Loucy (cell line): Measurements from ENCODE around the gene GREB1L.

ENCODE experiments used
- H2AFZ ChIP-seq: fragments of 200-600 bp; sonication (generic); 2 replicates; pipeline ENCODE4 v1.6.0; 2016; ENCODE audit warnings: antibody characterized with exemption, mild to moderate bottlenecking, low read length, moderate library complexity
- H3F3A ChIP-seq: fragments of 200-600 bp; 2 replicates; pipeline ENCODE4 v1.6.0; 2016; ENCODE audit warnings: antibody characterized with exemption, low read depth, mild to moderate bottlenecking
- H3K27me3 ChIP-seq: fragments of 200-600 bp; sonication (generic); 2 replicates; pipeline ENCODE4 v1.6.1; 2014; ENCODE audit warnings: low read length, mild to moderate bottlenecking; ENCODE audit not compliant: insufficient read depth, poor library complexity, severe bottlenecking
- H3K36me3 ChIP-seq: fragments of 200-600 bp; sonication (generic); 2 replicates; pipeline ENCODE4 v1.6.1; 2016; ENCODE audit warnings: low read length; ENCODE audit not compliant: insufficient read depth
- H3K4me1 ChIP-seq: fragments of 200-600 bp; sonication (generic); 2 replicates; pipeline ENCODE4 v1.5.1; 2014; ENCODE audit warnings: low read length, mild to moderate bottlenecking; ENCODE audit not compliant: insufficient read depth, poor library complexity, severe bottlenecking
- H3K4me2 ChIP-seq: fragments of 200-600 bp; sonication (generic); 2 replicates; pipeline ENCODE4 v1.6.0; 2014; ENCODE audit warnings: antibody characterized with exemption, low read length, low read depth, mild to moderate bottlenecking; ENCODE audit not compliant: poor library complexity, severe bottlenecking
- H3K4me3 ChIP-seq: fragments of 200-600 bp; sonication (generic); 2 replicates; pipeline ENCODE4 v1.5.1; 2014; ENCODE audit warnings: low read length, mild to moderate bottlenecking, mixed read lengths; ENCODE audit not compliant: poor library complexity, severe bottlenecking
- H3K79me2 ChIP-seq: fragments of 200-600 bp; sonication (generic); 2 replicates; pipeline ENCODE4 v1.6.1; 2014; ENCODE audit warnings: low read length; ENCODE audit not compliant: insufficient read depth
- H3K9ac ChIP-seq: fragments of 200-600 bp; sonication (generic); 2 replicates; pipeline ENCODE4 v1.6.0; 2014; ENCODE audit warnings: mild to moderate bottlenecking, low read depth, low read length, moderate library complexity; ENCODE audit not compliant: poor library complexity, severe bottlenecking
- H3K9me2 ChIP-seq: fragments of 200-600 bp; sonication (generic); replicated peaks from 2 replicates; pipeline ENCODE4 v1.6.1; 2016; ENCODE audit warnings: low read depth, low read length, mixed read lengths
- H3K9me3 ChIP-seq: fragments of 200-600 bp; sonication (generic); 2 replicates; pipeline ENCODE4 v1.6.1; 2014; ENCODE audit warnings: mild to moderate bottlenecking, antibody characterized with exemption, low read length, low read depth; ENCODE audit not compliant: insufficient read depth
- H4K20me1 ChIP-seq: fragments of 200-600 bp; sonication (generic); 2 replicates; pipeline ENCODE4 v1.6.0; 2014; ENCODE audit warnings: antibody characterized with exemption, low read length, mild to moderate bottlenecking; ENCODE audit not compliant: insufficient read depth, poor library complexity, severe bottlenecking
- CTCF ChIP-seq: fragments of 200-600 bp; sonication (generic); conservative IDR thresholded peaks from 2 replicates; pipeline ENCODE4 v1.5.1; 2014; ENCODE audit warnings: mild to moderate bottlenecking, antibody characterized with exemption, low read length
- EZH2phosphoT487 ChIP-seq: fragments of 200-600 bp; IDR thresholded peaks from 2 replicates; pipeline ENCODE4 v1.6.1; 2018; ENCODE audit warnings: antibody characterized with exemption, mild to moderate bottlenecking, moderate library complexity, borderline replicate concordance

Gene GREB1L

GRCh38 chr18:21433436-21433835, 191.4 kb downstream of the GREB1L start:
- no peak overlapping the region for H3K4me3 ChIP-seq
- H3K9me2 ChIP-seq = no peaks in the 10 kb centered on the region
- H3K9me3 ChIP-seq = no peaks in the 10 kb centered on the region
- H3K9ac ChIP-seq = no peak overlapping the region
- no peaks in the 10 kb centered on the region for H4K20me1 ChIP-seq
- no peak for TF ChIP-seq CTCF
- no peak for TF ChIP-seq EZH2phosphoT487
- no peaks in the 10 kb centered on the region for H3F3A ChIP-seq
- no peaks in the 10 kb centered on the region for H3K79me2 ChIP-seq
- H3K36me3 ChIP-seq = no peaks in the 10 kb centered on the region
- no peaks in the 10 kb centered on the region for H3K4me1 ChIP-seq
- no peak overlapping the region for H2AFZ ChIP-seq
- H3K27me3 ChIP-seq = no peaks in the 10 kb centered on the region
- H3K4me2 ChIP-seq = no peak overlapping the region

- TF ChIP-seq CTCF (no peak), EZH2phosphoT487 (no peak)
- H3K9ac ChIP-seq = no peak overlapping the region
- H3K4me1 ChIP-seq = no peaks in the 10 kb centered on the region
- H3K36me3 ChIP-seq = no peaks in the 10 kb centered on the region
- H3F3A ChIP-seq = no peaks in the 10 kb centered on the region
- no peaks in the 10 kb centered on the region for H3K9me2 ChIP-seq
- H2AFZ ChIP-seq = no peak overlapping the region
- no peaks in the 10 kb centered on the region for H3K9me3 ChIP-seq
- H3K4me2 ChIP-seq = no peak overlapping the region
- no peak overlapping the region for H3K4me3 ChIP-seq
- H4K20me1 ChIP-seq = no peaks in the 10 kb centered on the region
- no peaks in the 10 kb centered on the region for H3K27me3 ChIP-seq
- H3K79me2 ChIP-seq = no peaks in the 10 kb centered on the region
These were observed 197.4 kb downstream of the GREB1L start for GRCh38 chr18:21439431-21439846.

- Histone ChIP-seq H4K20me1 (no peaks in the 10 kb centered on the region), H3K4me3 (no peak overlapping the region), H3K9me2 (no peaks in the 10 kb centered on the region), H2AFZ (no peak overlapping the region), H3K9ac (no peak overlapping the region), H3K36me3 (no peaks in the 10 kb centered on the region), H3K79me2 (no peaks in the 10 kb centered on the region), H3K4me1 (no peaks in the 10 kb centered on the region), H3F3A (no peaks in the 10 kb centered on the region), H3K9me3 (no peaks in the 10 kb centered on the region), H3K27me3 (no peaks in the 10 kb centered on the region), H3K4me2 (no peak overlapping the region)
- TF ChIP-seq EZH2phosphoT487 (no peak), CTCF (no peak)
These were observed 199.6 kb downstream of the GREB1L start for GRCh38 chr18:21441670-21442069.
